Natural killer cell (primary cell): ENCODE results near the gene FOLR1. TPM values are rescaled to one million over a fixed set of nuclear protein-coding genes. Genes with fewer than 3 reads are reported as not detected.
A peak's percentile ranks its signal among the peaks of the same experiment; 100 is the strongest.

Experiments
- ATAC-seq, 3 donors: fragments of 150-1000 bp in 2 of 3; fragments of 200-7000 bp in 1 of 3; cut with Tn5 transposase; 1 replicate in 1 of 3; 2 replicates in 2 of 3; pipeline ENCODE4 v1.10.0; 2021; ENCODE audit warnings: mild to moderate bottlenecking in 2 of 3, moderate library complexity in 2 of 3
- DNase-seq, 2 donors: peaks; one replicate each; pipeline versions ENCODE4 v3.0.0 to v3.0.0-alpha.2; 2013 to 2021; ENCODE audit warnings: mixed read lengths in 1 of 2
- H3K27ac ChIP-seq: one replicate; pipeline ENCODE4 v1.5.1; 2013; ENCODE audit warnings: mild to moderate bottlenecking, low read length
- H3K27me3 ChIP-seq: one replicate; pipeline ENCODE4 v1.6.1; 2013; ENCODE audit warnings: low read length; ENCODE audit not compliant: control insufficient read depth, insufficient read depth
- H3K36me3 ChIP-seq: one replicate; pipeline ENCODE4 v1.6.1; 2013; ENCODE audit warnings: low read length; ENCODE audit not compliant: control insufficient read depth, insufficient read depth
- H3K4me1 ChIP-seq: one replicate; pipeline ENCODE4 v1.6.1; 2013; ENCODE audit warnings: low read length; ENCODE audit not compliant: control insufficient read depth, insufficient read depth
- H3K4me3 ChIP-seq: one replicate; pipeline ENCODE4 v1.5.1; 2013; ENCODE audit warnings: low read length
- H3K9me3 ChIP-seq: one replicate; pipeline ENCODE4 v1.6.1; 2013; ENCODE audit warnings: low read length; ENCODE audit not compliant: control insufficient read depth, insufficient read depth
- H3K27ac Mint-ChIP-seq, 2 donors: one replicate each; pipeline ENCODE4 v1.8.0; 2022; ENCODE audit warnings: mild to moderate bottlenecking in 2 of 2, mixed read lengths in 2 of 2, moderate library complexity in 1 of 2
- H3K27me3 Mint-ChIP-seq, 2 donors: one replicate each; pipeline ENCODE4 v1.8.0; 2022; ENCODE audit warnings: low read depth in 2 of 2, mixed read lengths in 2 of 2
- H3K36me3 Mint-ChIP-seq: one replicate; pipeline ENCODE4 v1.8.0; 2022; ENCODE audit warnings: mixed read lengths
- H3K4me1 Mint-ChIP-seq, 2 donors: one replicate each; pipeline ENCODE4 v1.8.0; 2022; ENCODE audit warnings: mixed read lengths in 2 of 2
- H3K4me3 Mint-ChIP-seq: one replicate; pipeline ENCODE4 v1.8.0; 2022; ENCODE audit warnings: mild to moderate bottlenecking, moderate library complexity, mixed read lengths
- H3K9me3 Mint-ChIP-seq, 2 donors: one replicate each; pipeline ENCODE4 v1.8.0; 2022; ENCODE audit warnings: mixed read lengths in 2 of 2
- WGBS: methylation state at CpG from one replicate; pipeline ENCODE4 v1.1.7; 2013; ENCODE audit warnings: missing lambda C conversion rate; ENCODE audit not compliant: insufficient coverage; 5-methylcytosine and 5-hydroxymethylcytosine counted together
- intact Hi-C: fragments of 100-400 bp; cut with micrococcal nuclease; formaldehyde crosslinking; loops from one replicate; pipeline ENCODE4 v1.14.2; 2022
- total RNA-seq, 4 donors: library from RNA; stranded (reverse); fragments of 120-200 nt in 1 of 4; gene quantifications; one replicate each; pipeline versions ENCODE4 v1.2.3 to v1.2.4, GENCODE V29; 2013 to 2022
- TF ChIP-seq, protein P1 (sequence below): fragments of 200-600 bp; IDR thresholded peaks from one replicate; pipeline ENCODE4 v1.8.0; 2022; ENCODE audit warnings: antibody characterized with exemption

Gene FOLR1
- total RNA-seq, 3 donors from 2014 or later (not counting 1 experiment from before 2014, with no cell fraction given): not detected

DNA sequence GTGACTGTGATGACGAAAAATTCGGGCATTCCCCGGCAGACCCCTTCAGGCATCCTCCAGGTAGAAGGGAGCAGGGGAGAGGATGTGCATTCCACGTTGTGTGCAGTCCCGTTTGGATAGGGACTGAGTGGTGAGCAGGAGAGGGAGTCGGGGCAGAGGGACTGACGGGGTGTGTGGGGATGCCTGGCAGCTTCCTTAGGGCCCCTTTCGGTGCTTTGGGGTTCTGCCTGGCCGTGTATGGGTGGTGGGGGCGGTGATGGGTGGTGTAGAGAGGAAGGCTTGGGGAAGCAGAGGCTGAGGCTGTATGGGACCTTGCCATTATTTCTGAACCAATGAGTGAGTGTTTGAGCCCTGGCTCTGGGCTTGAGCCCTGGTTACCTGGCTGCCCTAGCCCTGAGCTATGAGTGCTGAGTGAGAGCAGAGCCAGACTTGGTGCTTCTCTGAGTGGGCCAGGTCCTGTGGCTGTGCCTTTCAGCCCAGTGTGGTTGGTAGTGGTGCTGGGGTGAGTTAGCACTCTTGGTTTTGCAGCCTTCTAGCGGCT is 33.5 kb downstream of the FOLR1 start:
- Histone ChIP-seq H3K27me3 (no peaks in the 10 kb centered on the region), H3K9me3 (no peaks in the 10 kb centered on the region), H3K4me3 (peak overlapping the region; percentile 46), H3K27ac (peak overlapping the region; percentile 72), H3K36me3 (peaks cover 21% of the 10 kb centered on the region), H3K4me1 (peaks cover 46% of the 10 kb centered on the region)
- DNase-seq: peak; percentile 60 to 62
- peak; percentile 46 to 67 (median 53) for ATAC-seq
- Mint-ChIP-seq H3K27ac (peak overlapping the region; percentile 90 to 95), H3K4me1 (peaks cover 19 to 57% of the 10 kb centered on the region in 2 donors), H3K27me3 (no peaks in the 10 kb centered on the region), H3K4me3 (peak overlapping the region; percentile 94), H3K36me3 (no peaks in the 10 kb centered on the region), H3K9me3 (no peaks in the 10 kb centered on the region)
- 4% methylated on average over 11 of the region's 11 CpGs for WGBS
- intact Hi-C loops: loop anchor here (1.0 to 2.0 kb wide), 2 partner anchors 13 to 42 kb away; no protein-coding TSS in a partner anchor
- TF ChIP-seq, protein P1, sequence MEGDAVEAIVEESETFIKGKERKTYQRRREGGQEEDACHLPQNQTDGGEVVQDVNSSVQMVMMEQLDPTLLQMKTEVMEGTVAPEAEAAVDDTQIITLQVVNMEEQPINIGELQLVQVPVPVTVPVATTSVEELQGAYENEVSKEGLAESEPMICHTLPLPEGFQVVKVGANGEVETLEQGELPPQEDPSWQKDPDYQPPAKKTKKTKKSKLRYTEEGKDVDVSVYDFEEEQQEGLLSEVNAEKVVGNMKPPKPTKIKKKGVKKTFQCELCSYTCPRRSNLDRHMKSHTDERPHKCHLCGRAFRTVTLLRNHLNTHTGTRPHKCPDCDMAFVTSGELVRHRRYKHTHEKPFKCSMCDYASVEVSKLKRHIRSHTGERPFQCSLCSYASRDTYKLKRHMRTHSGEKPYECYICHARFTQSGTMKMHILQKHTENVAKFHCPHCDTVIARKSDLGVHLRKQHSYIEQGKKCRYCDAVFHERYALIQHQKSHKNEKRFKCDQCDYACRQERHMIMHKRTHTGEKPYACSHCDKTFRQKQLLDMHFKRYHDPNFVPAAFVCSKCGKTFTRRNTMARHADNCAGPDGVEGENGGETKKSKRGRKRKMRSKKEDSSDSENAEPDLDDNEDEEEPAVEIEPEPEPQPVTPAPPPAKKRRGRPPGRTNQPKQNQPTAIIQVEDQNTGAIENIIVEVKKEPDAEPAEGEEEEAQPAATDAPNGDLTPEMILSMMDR: no peak

DNA sequence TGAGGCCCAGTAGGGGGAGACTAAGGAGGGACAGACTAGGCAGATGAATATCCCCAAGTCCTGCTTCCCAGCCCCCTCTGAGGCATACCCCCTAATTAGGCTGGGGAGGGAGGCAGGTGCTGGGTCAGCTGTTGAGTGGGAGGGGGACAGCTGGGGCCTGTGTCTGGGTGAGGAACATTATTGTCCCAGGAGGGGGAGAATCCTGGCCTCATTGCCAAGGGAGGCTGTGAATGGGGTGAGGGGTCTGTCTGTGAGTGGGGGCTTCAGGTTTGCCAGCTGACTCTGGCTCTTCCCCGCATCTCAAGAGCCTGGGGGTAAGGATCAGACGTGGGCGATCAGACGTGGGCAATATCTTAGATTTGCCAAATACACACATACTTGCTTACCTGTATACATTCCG is 34.8 kb downstream of the FOLR1 start:
- no peaks in the 10 kb centered on the region for H3K27me3 ChIP-seq
- Mint-ChIP-seq H3K4me1 (peaks cover 19 to 52% of the 10 kb centered on the region in 2 donors), H3K27me3 (no peaks in the 10 kb centered on the region), H3K27ac (no peak overlapping the region), H3K9me3 (no peaks in the 10 kb centered on the region), H3K4me3 (no peak overlapping the region), H3K36me3 (no peaks in the 10 kb centered on the region)
- no peak overlapping the region for H3K4me3 ChIP-seq
- intact Hi-C loops: no loop called here
- DNase-seq (no peak), ATAC-seq (no peak)
- TF ChIP-seq, protein P1: no peak
- H3K36me3 ChIP-seq: peaks cover 33% of the 10 kb centered on the region
- H3K4me1 ChIP-seq: peaks cover 38% of the 10 kb centered on the region
- no peak overlapping the region for H3K27ac ChIP-seq
- no peaks in the 10 kb centered on the region for H3K9me3 ChIP-seq
- WGBS: 97% methylated on average over 5 of the region's 5 CpGs

DNA sequence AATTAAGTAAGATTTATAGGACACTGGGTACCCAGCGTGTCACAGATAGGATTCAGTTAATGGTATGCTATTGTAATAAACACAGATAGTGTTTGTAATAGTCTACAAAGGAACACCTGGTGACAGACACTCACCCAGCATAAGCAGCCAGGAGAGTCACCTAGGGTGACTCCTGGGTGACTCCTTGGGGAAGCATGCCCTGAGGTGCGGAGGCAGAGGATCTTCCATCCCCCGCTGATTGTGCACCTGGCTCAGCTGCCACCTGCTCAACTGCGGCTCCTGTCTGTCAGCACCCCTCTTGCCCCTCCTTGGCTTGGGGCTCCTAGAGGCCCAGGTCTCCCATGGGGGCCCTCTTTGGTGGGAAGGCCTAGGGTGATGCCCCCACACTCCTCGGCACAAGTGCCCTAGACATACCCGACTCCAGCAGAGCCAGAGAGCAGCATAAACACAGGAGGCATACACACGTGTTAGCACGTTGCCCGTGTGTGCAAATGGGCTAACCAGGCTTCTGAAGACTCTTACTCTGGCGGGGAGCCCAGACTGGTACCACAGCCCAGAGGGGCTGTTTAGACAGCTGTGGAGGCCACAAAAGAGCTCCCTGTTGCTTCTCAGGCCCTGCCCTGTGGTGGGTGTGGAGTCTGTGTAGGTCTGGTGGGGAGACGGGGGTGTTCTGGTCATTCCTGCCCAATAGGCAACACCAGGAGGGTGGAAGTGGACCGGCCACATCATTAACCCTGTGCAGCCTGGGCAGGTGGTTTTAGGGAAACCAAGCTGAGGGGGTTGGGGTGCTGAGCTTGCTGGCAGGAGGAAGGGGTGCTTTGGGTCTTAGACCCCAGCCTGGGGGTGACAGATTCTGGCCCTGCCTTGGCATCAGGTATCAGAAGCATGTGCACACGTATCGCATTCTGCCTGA is 35.6 kb downstream of the FOLR1 start:
- no peak overlapping the region for H3K27ac Mint-ChIP-seq
- no peaks in the 10 kb centered on the region for H3K9me3 ChIP-seq
- no peak for ATAC-seq
- peaks cover 13 to 48% of the 10 kb centered on the region in 2 donors for H3K4me1 Mint-ChIP-seq
- no peak overlapping the region for H3K4me3 Mint-ChIP-seq
- DNase-seq: no peak
- H3K27me3 ChIP-seq: no peaks in the 10 kb centered on the region
- no peaks in the 10 kb centered on the region for H3K9me3 Mint-ChIP-seq
- TF ChIP-seq, protein P1: no peak
- no peak overlapping the region for H3K27ac ChIP-seq
- WGBS: 94% methylated on average over 14 of the region's 14 CpGs
- H3K4me1 ChIP-seq: peaks cover 29% of the 10 kb centered on the region
- intact Hi-C loops: no loop called here
- H3K27me3 Mint-ChIP-seq: no peaks in the 10 kb centered on the region
- no peaks in the 10 kb centered on the region for H3K36me3 Mint-ChIP-seq
- H3K4me3 ChIP-seq: no peak overlapping the region
- peaks cover 42% of the 10 kb centered on the region for H3K36me3 ChIP-seq
